Calu3 (cell line): Measurements from ENCODE around the gene CEACAM16. TPM values are rescaled to one million over a fixed set of nuclear protein-coding genes. Genes with fewer than 3 reads are reported as not detected.
A peak's percentile ranks its signal among the peaks of the same experiment; 100 is the strongest.

ENCODE experiments used
- BruUV-seq: library from RNA; stranded (reverse); fragments of 400-500 nt; replicated peaks from 2 replicates; lab custom pipeline; 2021; lab: Mats Ljungman, UMichigan
- CTCF ChIA-PET: fragments of 300-600 bp; sonication (Branson Sonifier 250); formaldehyde crosslinking; loops from one replicate; lab custom pipeline; 2022; ENCODE audit warnings: antibody characterized with exemption; lab: Charles Lee
- DNase-seq: peaks from one replicate; pipeline ENCODE4 v3.0.0; 2022
- H3K27ac Mint-ChIP-seq: one replicate; pipeline ENCODE4 v1.8.0; 2022; ENCODE audit warnings: mixed read lengths; ENCODE audit not compliant: unreplicated experiment
- H3K27me3 Mint-ChIP-seq: one replicate; pipeline ENCODE4 v1.8.0; 2022; ENCODE audit warnings: mixed read lengths; ENCODE audit not compliant: unreplicated experiment
- H3K36me3 Mint-ChIP-seq: one replicate; pipeline ENCODE4 v1.8.0; 2022; ENCODE audit warnings: mild to moderate bottlenecking, moderate library complexity, mixed read lengths; ENCODE audit not compliant: insufficient read depth, unreplicated experiment
- H3K4me1 Mint-ChIP-seq: one replicate; pipeline ENCODE4 v1.8.0; 2022; ENCODE audit warnings: mild to moderate bottlenecking, low read depth, mixed read lengths; ENCODE audit not compliant: unreplicated experiment
- H3K4me3 Mint-ChIP-seq: one replicate; pipeline ENCODE4 v1.8.0; 2022; ENCODE audit warnings: mild to moderate bottlenecking, low read depth, moderate library complexity, mixed read lengths; ENCODE audit not compliant: unreplicated experiment
- H3K9me3 Mint-ChIP-seq: one replicate; pipeline ENCODE4 v1.8.0; 2022; ENCODE audit warnings: low read depth, mixed read lengths; ENCODE audit not compliant: unreplicated experiment
- intact Hi-C: fragments of 100-400 bp; cut with micrococcal nuclease; formaldehyde crosslinking; loops from one replicate; pipeline ENCODE4 v1.10.0; 2022; ENCODE audit not compliant: unreplicated experiment
- total RNA-seq: library from RNA; stranded (reverse); gene quantifications from 2 replicates; pipeline ENCODE4 v1.2.3, GENCODE V29; 2022
- TF ChIP-seq, protein P1 (sequence below): fragments of 200-600 bp; IDR thresholded peaks from one replicate; pipeline ENCODE4 v1.8.0; 2022; ENCODE audit warnings: antibody characterized with exemption; ENCODE audit not compliant: unreplicated experiment

CEACAM16 gene
- total RNA-seq, 1 experiment from 2014 or later = 0.38 TPM

DNA sequence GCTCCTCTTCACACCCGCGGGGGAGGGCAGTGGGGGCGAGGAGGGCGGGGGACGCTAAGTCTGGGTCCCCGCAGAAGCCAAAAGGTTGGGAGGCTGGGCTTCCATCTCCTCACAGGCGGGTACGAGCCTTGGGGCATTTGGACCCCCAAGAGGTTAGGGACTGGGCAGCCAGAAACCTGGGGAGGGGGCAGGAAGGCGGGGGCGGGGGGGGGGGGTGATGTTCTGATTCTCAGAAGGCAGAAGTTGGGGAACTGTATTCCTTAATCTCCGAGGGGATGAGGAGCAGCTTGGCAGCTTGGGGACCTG lies 54.6 kb downstream of the CEACAM16 start:
- intact Hi-C loops = loop anchor here (2.0 kb wide), 1 partner anchor 29 kb away; no protein-coding TSS in a partner anchor
- peak overlapping the region; percentile 67 for H3K4me3 Mint-ChIP-seq

DNA sequence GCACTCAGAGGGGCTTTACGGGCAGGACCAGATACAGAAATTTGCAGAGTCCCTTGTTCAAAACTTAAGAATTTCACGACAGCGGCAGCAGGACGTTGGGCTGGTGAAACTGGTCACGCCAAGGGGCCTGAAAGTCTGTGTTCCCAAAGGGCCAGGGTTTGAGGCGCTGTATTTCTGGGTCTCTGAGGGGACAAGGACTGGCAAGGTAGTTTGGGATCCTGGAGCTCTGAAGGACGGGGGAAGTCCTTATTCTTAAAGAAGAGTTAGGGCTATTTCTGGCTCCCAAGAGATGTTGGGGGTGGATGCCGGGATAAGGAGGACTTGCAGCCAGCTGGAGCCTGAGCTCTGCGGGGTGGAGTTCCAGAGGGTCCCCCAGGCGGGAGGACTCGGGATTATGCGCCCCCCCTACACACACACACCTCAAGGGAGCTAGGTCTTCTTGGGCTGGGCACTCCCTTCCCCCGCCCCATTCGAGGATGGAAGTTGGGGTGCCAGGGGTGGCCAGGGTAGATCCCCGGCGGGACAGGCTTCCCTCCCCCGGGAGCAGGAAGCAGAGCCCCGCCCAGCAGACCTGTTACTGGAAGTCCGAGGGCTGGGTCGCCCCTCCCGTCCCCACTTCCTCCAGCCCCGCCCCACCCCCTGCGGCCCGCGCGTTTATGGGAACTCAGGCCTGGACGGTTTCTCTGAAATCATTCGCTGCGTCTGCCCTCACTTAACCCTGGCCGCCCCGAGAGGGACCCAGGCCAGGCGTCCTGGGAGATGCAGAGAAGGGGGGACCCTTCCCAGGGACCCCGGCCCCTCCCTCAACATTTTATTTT lies 55.2 kb downstream of the CEACAM16 start:
- CTCF ChIA-PET = interaction anchor here (1.3 to 3.1 kb wide), 4 partner anchors 12 to 30 kb away, joined by 5 to 26 read pairs (median 12); no protein-coding TSS in a partner anchor
- TSS peak; percentile 91 for BruUV-seq
- no peaks in the 10 kb centered on the region for H3K27me3 Mint-ChIP-seq
- intact Hi-C loops = loop anchor here (2.0 kb wide), 1 partner anchor 29 kb away; no protein-coding TSS in a partner anchor
- H3K4me1 Mint-ChIP-seq = peaks cover 60% of the 10 kb centered on the region
- peak overlapping the region; percentile 93 for H3K27ac Mint-ChIP-seq
- no peaks in the 10 kb centered on the region for H3K9me3 Mint-ChIP-seq
- TF ChIP-seq, protein P1, sequence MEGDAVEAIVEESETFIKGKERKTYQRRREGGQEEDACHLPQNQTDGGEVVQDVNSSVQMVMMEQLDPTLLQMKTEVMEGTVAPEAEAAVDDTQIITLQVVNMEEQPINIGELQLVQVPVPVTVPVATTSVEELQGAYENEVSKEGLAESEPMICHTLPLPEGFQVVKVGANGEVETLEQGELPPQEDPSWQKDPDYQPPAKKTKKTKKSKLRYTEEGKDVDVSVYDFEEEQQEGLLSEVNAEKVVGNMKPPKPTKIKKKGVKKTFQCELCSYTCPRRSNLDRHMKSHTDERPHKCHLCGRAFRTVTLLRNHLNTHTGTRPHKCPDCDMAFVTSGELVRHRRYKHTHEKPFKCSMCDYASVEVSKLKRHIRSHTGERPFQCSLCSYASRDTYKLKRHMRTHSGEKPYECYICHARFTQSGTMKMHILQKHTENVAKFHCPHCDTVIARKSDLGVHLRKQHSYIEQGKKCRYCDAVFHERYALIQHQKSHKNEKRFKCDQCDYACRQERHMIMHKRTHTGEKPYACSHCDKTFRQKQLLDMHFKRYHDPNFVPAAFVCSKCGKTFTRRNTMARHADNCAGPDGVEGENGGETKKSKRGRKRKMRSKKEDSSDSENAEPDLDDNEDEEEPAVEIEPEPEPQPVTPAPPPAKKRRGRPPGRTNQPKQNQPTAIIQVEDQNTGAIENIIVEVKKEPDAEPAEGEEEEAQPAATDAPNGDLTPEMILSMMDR = no peak
- peaks cover 88% of the 10 kb centered on the region for H3K36me3 Mint-ChIP-seq
- H3K4me3 Mint-ChIP-seq = peak overlapping the region; percentile 67
- DNase-seq = peak; percentile 92

More for the DNA sequence above, 54.6 kb downstream of the CEACAM16 start:
- CTCF ChIA-PET = interaction anchor here (1.2 to 3.1 kb wide), 5 partner anchors 12 to 29 kb away, joined by 5 to 26 read pairs (median 7); no protein-coding TSS in a partner anchor
- BruUV-seq = no TSS peak
- peak overlapping the region; percentile 93 for H3K27ac Mint-ChIP-seq
- TF ChIP-seq, protein P1 = no peak
- DNase-seq = no peak
- H3K4me1 Mint-ChIP-seq = peaks cover 60% of the 10 kb centered on the region
- no peaks in the 10 kb centered on the region for H3K27me3 Mint-ChIP-seq
- H3K9me3 Mint-ChIP-seq = no peaks in the 10 kb centered on the region
- H3K36me3 Mint-ChIP-seq = peaks cover 87% of the 10 kb centered on the region

DNA sequence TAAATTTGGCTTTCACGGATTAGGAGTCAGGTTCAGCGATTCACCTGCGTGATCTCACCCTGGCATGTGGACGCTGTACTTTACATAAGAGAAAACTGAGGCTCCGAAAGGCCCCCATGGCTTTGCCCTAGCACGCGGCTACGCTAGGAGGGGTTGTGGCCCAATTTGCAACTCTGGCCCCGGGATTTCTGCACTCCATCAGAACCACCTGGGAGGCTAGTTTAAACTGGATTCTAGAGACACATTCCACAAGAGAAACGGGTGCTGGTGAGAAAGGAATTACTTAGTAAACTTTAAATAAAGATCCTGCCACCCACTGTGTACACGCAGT lies 55.8 kb downstream of the CEACAM16 start:
- CTCF ChIA-PET = interaction anchor here (2.2 to 3.1 kb wide), 2 partner anchors 16 to 30 kb away, joined by 20 to 26 read pairs; no protein-coding TSS in a partner anchor
- H3K27ac Mint-ChIP-seq = peak overlapping the region; percentile 93
- BruUV-seq = no TSS peak
- peaks cover 88% of the 10 kb centered on the region for H3K36me3 Mint-ChIP-seq
- H3K9me3 Mint-ChIP-seq = no peaks in the 10 kb centered on the region
- H3K27me3 Mint-ChIP-seq = no peaks in the 10 kb centered on the region
- peak overlapping the region; percentile 67 for H3K4me3 Mint-ChIP-seq
- TF ChIP-seq, protein P1 = no peak
- DNase-seq = no peak
- peaks cover 54% of the 10 kb centered on the region for H3K4me1 Mint-ChIP-seq
- intact Hi-C loops = no loop called here

DNA sequence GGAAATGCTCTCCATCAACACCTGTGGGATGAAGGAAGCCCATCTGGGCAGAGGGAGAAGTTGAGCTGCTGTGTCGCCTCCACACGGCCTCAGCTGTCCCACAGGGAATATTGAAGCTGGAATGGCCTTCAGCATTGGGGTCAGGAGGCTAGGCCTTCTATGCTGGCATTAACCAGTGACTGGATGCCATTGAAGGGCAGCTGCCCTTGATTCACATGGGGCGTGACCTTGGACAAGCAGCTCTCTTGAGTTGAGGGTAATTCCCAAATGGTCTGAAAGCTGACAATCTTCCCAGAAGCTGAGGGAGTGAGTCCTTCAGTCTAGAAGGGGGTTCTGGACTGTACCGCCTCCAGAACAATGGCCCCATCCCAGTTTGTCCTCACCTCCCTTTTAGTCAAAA lies 56.3 kb downstream of the CEACAM16 start:
- Mint-ChIP-seq H3K4me3 (peak overlapping the region; percentile 67), H3K36me3 (peaks cover 88% of the 10 kb centered on the region), H3K27me3 (no peaks in the 10 kb centered on the region), H3K4me1 (peaks cover 49% of the 10 kb centered on the region), H3K27ac (peak overlapping the region; percentile 93), H3K9me3 (no peaks in the 10 kb centered on the region)
- TF ChIP-seq, protein P1 = no peak
- CTCF ChIA-PET = interaction anchor here (3.1 kb wide), 1 partner anchor 31 kb away, joined by 26 read pairs; no protein-coding TSS in a partner anchor
- no TSS peak for BruUV-seq
- no peak for DNase-seq
- intact Hi-C loops = no loop called here
